Hepatocyte (in vitro differentiated cells): Measurements from ENCODE around the gene PAK1. TPM values are rescaled to one million over a fixed set of nuclear protein-coding genes. Genes with fewer than 3 reads are reported as not detected.

Experiments
- DNase-seq: peaks from one replicate; pipeline ENCODE4 v3.0.0-alpha.2; 2016; ENCODE audit warnings: low spot score
- H2AFZ ChIP-seq: fragments of 200-600 bp; sonication (generic); 2 replicates; pipeline ENCODE4 v1.6.0; 2016; ENCODE audit warnings: antibody characterized with exemption, mild to moderate bottlenecking
- H3K27ac ChIP-seq: fragments of 200-600 bp; sonication (generic); 2 replicates; pipeline ENCODE4 v1.5.1; 2016; ENCODE audit warnings: mild to moderate bottlenecking
- H3K27me3 ChIP-seq: fragments of 200-600 bp; sonication (generic); 2 replicates; pipeline ENCODE4 v1.6.1; 2016
- H3K36me3 ChIP-seq: fragments of 200-600 bp; sonication (generic); replicated peaks from 2 replicates; pipeline ENCODE4 v1.5.1; 2016; ENCODE audit warnings: low read depth; ENCODE audit not compliant: insufficient read depth
- H3K4me1 ChIP-seq: fragments of 200-600 bp; sonication (generic); 2 replicates; pipeline ENCODE4 v1.5.1; 2016; ENCODE audit warnings: mild to moderate bottlenecking, moderate library complexity; ENCODE audit not compliant: insufficient read depth
- H3K4me2 ChIP-seq: fragments of 200-600 bp; sonication (generic); 2 replicates; pipeline ENCODE4 v1.6.0; 2016
- H3K4me3 ChIP-seq: fragments of 200-600 bp; sonication (generic); 2 replicates; pipeline ENCODE4 v1.5.1; 2016; ENCODE audit warnings: mild to moderate bottlenecking
- H3K79me2 ChIP-seq: fragments of 200-600 bp; sonication (generic); 2 replicates; pipeline ENCODE4 v1.6.0; 2017; ENCODE audit warnings: mild to moderate bottlenecking
- H3K9me2 ChIP-seq: fragments of 200-600 bp; sonication (generic); replicated peaks from 2 replicates; pipeline ENCODE4 v1.6.0; 2017; ENCODE audit warnings: mild to moderate bottlenecking; ENCODE audit not compliant: insufficient read depth
- H3K9me3 ChIP-seq: fragments of 200-600 bp; sonication (generic); 2 replicates; pipeline ENCODE4 v1.5.1; 2016; ENCODE audit warnings: low read depth, mild to moderate bottlenecking
- H4K20me1 ChIP-seq: fragments of 200-600 bp; sonication (generic); 2 replicates; pipeline ENCODE4 v1.6.0; 2016; ENCODE audit warnings: mild to moderate bottlenecking; ENCODE audit not compliant: insufficient read depth, poor library complexity, severe bottlenecking
- EZH2 ChIP-seq: fragments of 200-600 bp; sonication (generic); IDR thresholded peaks from 2 replicates; pipeline ENCODE4 v1.6.1; 2016; ENCODE audit warnings: antibody characterized with exemption, mild to moderate bottlenecking, borderline replicate concordance
- EZH2phosphoT487 ChIP-seq: fragments of 200-600 bp; sonication (generic); IDR thresholded peaks from one replicate; pipeline ENCODE4 v1.6.1; 2018; ENCODE audit warnings: antibody characterized with exemption, mild to moderate bottlenecking, low read depth, moderate library complexity; ENCODE audit not compliant: unreplicated experiment, severe bottlenecking
- WGBS: methylation state at CpG from one replicate; pipeline ENCODE4 v1.1.6; 2016; ENCODE audit warnings: low lambda C conversion rate; ENCODE audit errors: missing lambda C conversion rate; 5-methylcytosine and 5-hydroxymethylcytosine counted together
- polyA plus RNA-seq: library from polyadenylated mRNA; unstranded; fragments of >200 nt; fragmentation: Nextera tagmentation; extraction: Ambion mirVana; gene quantifications from 2 replicates; pipeline ENCODE4 v1.2.1, GENCODE V29; 2016
- total RNA-seq: library from RNA; depleted of rRNA; stranded (reverse); fragments of >200 nt; gene quantifications from 2 replicates; pipeline ENCODE4 v1.2.3, GENCODE V29; 2014
- TF ChIP-seq, protein P1 (sequence below): fragments of 200-600 bp; sonication (generic); IDR thresholded peaks from 2 replicates; pipeline ENCODE4 v1.5.1; 2016; ENCODE audit warnings: antibody characterized with exemption, mild to moderate bottlenecking; ENCODE audit not compliant: poor library complexity

Gene PAK1
- total and polyA plus RNA-seq, 2 experiments from 2014 or later, result 30.3 to 62.0 TPM

GRCh38 chr11:77359481-77359880, 114.4 kb downstream of the PAK1 start:
- TF ChIP-seq EZH2phosphoT487 (no peak), EZH2 (no peak)
- TF ChIP-seq, protein P1, sequence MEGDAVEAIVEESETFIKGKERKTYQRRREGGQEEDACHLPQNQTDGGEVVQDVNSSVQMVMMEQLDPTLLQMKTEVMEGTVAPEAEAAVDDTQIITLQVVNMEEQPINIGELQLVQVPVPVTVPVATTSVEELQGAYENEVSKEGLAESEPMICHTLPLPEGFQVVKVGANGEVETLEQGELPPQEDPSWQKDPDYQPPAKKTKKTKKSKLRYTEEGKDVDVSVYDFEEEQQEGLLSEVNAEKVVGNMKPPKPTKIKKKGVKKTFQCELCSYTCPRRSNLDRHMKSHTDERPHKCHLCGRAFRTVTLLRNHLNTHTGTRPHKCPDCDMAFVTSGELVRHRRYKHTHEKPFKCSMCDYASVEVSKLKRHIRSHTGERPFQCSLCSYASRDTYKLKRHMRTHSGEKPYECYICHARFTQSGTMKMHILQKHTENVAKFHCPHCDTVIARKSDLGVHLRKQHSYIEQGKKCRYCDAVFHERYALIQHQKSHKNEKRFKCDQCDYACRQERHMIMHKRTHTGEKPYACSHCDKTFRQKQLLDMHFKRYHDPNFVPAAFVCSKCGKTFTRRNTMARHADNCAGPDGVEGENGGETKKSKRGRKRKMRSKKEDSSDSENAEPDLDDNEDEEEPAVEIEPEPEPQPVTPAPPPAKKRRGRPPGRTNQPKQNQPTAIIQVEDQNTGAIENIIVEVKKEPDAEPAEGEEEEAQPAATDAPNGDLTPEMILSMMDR, result no peak

DNA sequence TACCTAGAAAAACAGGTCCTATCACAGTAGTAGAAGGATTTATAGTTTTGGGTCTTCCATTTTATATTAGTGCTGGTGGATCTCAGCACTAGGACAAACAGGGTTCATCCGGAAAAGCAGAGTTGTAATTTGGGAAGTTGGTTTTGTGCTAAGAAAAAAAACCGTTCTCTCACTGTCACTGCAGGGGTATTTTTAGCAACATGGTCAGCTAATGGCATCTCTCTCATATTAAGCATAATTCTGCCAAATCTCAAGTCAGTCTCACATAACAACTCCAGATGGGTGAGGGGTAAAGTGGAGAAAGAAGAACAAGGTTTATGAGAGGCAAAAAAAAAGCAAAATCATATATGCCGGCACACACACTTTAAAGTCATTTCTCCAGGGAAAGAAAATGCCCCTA, 120.8 kb downstream of the PAK1 start:
- no peaks in the 10 kb centered on the region for H3K4me1 ChIP-seq
- H3K79me2 ChIP-seq, result no peaks in the 10 kb centered on the region
- H3K4me2 ChIP-seq, result no peak overlapping the region
- no peak overlapping the region for H2AFZ ChIP-seq
- no peaks in the 10 kb centered on the region for H3K27me3 ChIP-seq
- no peak for TF ChIP-seq EZH2
- no peak for TF ChIP-seq EZH2phosphoT487
- TF ChIP-seq, protein P1, result no peak
- H3K9me3 ChIP-seq, result no peaks in the 10 kb centered on the region
- H3K27ac ChIP-seq, result no peak overlapping the region
- DNase-seq, result no peak
- H3K36me3 ChIP-seq, result no peaks in the 10 kb centered on the region
- 87% methylated on average over 3 of the region's 3 CpGs for WGBS
- no peaks in the 10 kb centered on the region for H3K9me2 ChIP-seq
- no peak overlapping the region for H3K4me3 ChIP-seq
- no peaks in the 10 kb centered on the region for H4K20me1 ChIP-seq

More at GRCh38 chr11:77359481-77359880, 114.4 kb downstream of the PAK1 start:
- Histone ChIP-seq H3K4me2 (no peak overlapping the region), H3K9me2 (no peaks in the 10 kb centered on the region), H4K20me1 (no peaks in the 10 kb centered on the region), H3K79me2 (no peaks in the 10 kb centered on the region), H2AFZ (no peak overlapping the region), H3K27ac (no peak overlapping the region), H3K4me3 (no peak overlapping the region), H3K36me3 (no peaks in the 10 kb centered on the region), H3K27me3 (no peaks in the 10 kb centered on the region), H3K9me3 (no peaks in the 10 kb centered on the region), H3K4me1 (no peaks in the 10 kb centered on the region)
- DNase-seq, result no peak

DNA sequence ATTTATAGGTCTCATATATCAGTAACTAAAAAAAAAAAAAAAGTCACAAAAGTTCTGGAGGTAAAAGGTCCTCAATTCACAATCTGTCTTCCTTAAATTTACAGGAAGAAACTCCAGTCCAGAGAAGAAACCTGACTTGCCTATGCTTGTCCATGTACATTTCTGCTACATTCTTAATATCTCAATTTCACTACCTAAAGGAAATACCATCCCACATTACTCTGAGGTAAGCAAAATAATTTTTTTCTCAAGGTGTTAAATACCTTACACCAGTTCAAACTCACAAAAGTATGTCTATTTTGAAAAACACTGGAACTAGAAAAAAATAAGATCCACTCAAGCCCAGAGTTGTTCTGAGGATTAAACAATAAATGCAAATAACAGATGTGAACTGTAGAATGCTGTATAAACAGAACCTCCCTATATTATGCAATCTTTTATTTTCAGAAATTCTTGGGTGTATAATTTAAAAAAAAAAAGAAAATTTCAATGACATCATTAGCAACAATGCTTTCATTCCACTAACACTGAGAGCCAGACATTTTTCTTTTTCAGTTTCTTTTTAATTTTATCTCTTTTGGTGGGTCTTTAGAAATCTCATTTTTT, 122.5 kb downstream of the PAK1 start:
- Histone ChIP-seq H3K4me3 (no peak overlapping the region), H3K9me3 (no peaks in the 10 kb centered on the region), H3K27me3 (no peaks in the 10 kb centered on the region), H2AFZ (no peak overlapping the region), H3K27ac (no peak overlapping the region), H3K4me1 (no peaks in the 10 kb centered on the region), H4K20me1 (no peaks in the 10 kb centered on the region), H3K4me2 (no peak overlapping the region), H3K79me2 (no peaks in the 10 kb centered on the region), H3K9me2 (no peaks in the 10 kb centered on the region), H3K36me3 (no peaks in the 10 kb centered on the region)
- DNase-seq, result no peak
- TF ChIP-seq EZH2 (no peak), EZH2phosphoT487 (no peak)
- TF ChIP-seq, protein P1, result no peak

- TF ChIP-seq EZH2 (no peak), EZH2phosphoT487 (no peak)
- TF ChIP-seq, protein P1, result no peak
- H2AFZ ChIP-seq, result no peak overlapping the region
- no peak for DNase-seq
- peaks cover 1% of the 10 kb centered on the region for H3K9me3 ChIP-seq
- no peaks in the 10 kb centered on the region for H3K27me3 ChIP-seq
- no peaks in the 10 kb centered on the region for H4K20me1 ChIP-seq
- H3K36me3 ChIP-seq, result no peaks in the 10 kb centered on the region
- no peaks in the 10 kb centered on the region for H3K79me2 ChIP-seq
- 93% methylated on average over 2 of the region's 2 CpGs for WGBS
- no peak overlapping the region for H3K4me2 ChIP-seq
- no peak overlapping the region for H3K4me3 ChIP-seq
- H3K27ac ChIP-seq, result no peak overlapping the region
- no peaks in the 10 kb centered on the region for H3K4me1 ChIP-seq
- H3K9me2 ChIP-seq, result no peaks in the 10 kb centered on the region
These were observed 125.9 kb downstream of the PAK1 start for GRCh38 chr11:77347948-77348347.
